K562 (cell line): Measurements from ENCODE around the gene CTCF. TPM values are rescaled to one million over a fixed set of nuclear protein-coding genes. Genes with fewer than 3 reads are reported as not detected.

Experiments used
- ATAC-seq: fragments of 200-7000 bp; cut with Tn5 transposase; 3 replicates; pipeline ENCODE4 v1.9.1; 2020; ENCODE audit warnings: moderate library complexity
- BruUV-seq: library from RNA; stranded (reverse); fragments of 400-500 nt; replicated peaks from 2 replicates; lab custom pipeline; 2021; lab: Mats Ljungman, UMichigan
- CTCF ChIA-PET: fragments of 300-600 bp; formaldehyde crosslinking; extraction: SDS; loops from one replicate; lab custom pipeline; 2021; ENCODE audit warnings: low intra/inter-chr PET ratio; lab: Yijun Ruan, JAX
- POLR2A ChIA-PET: fragments of 300-600, 350-650 bp; sonication (Branson Sonifier 250); formaldehyde crosslinking; extraction: SDS; loops from one replicate; lab custom pipeline; 2021; ENCODE audit warnings: antibody characterized with exemption, inconsistent platforms; lab: Yijun Ruan, JAX
- DNase-seq, 4 experiments: peaks; one replicate each; pipeline versions ENCODE4 v3.0.0 to v3.0.0-alpha.2; 2011 to 2018; ENCODE audit warnings: low spot score in 3 of 4, mixed read lengths in 3 of 4; ENCODE audit errors: extremely low read depth in 1 of 4
- FAIRE-seq: peaks from 2 replicates; lab custom pipeline; 2011; peaks lifted over from hg19 to GRCh38; lab: Jason Lieb, UNC
- H2AFZ ChIP-seq: 2 replicates; pipeline ENCODE4 v1.6.0; 2011; ENCODE audit warnings: low read depth, low read length, control low read depth, inconsistent platforms
- H3K27ac ChIP-seq: fragments of 200-600 bp; 3 replicates; pipeline ENCODE4 v1.8.0; 2011; ENCODE audit warnings: low read depth, mild to moderate bottlenecking, control low read depth, inconsistent platforms, low read length, moderate library complexity, mixed read lengths; ENCODE audit errors: extremely low read depth
- H3K27me3 ChIP-seq, 2 experiments: fragments of 300-600 bp in 1 of 2; 2 replicates in 1 of 2; 3 replicates in 1 of 2; pipeline versions ENCODE4 v1.6.0 to v1.8.0; 2011; ENCODE audit warnings: inconsistent platforms in 2 of 2, low read length in 2 of 2, mild to moderate bottlenecking in 1 of 2, mixed read lengths in 1 of 2, moderate library complexity in 1 of 2; ENCODE audit not compliant: control insufficient read depth in 2 of 2, insufficient read depth in 2 of 2
- H3K36me3 ChIP-seq: fragments of 300-600 bp; 3 replicates; pipeline ENCODE4 v1.8.0; 2011; ENCODE audit warnings: mild to moderate bottlenecking, low read length, inconsistent platforms; ENCODE audit not compliant: control insufficient read depth, insufficient read depth
- H3K4me1 ChIP-seq, 2 experiments: fragments of 200-600 bp in 1 of 2; replicated peaks in 1 of 2; 2 replicates in 1 of 2; 3 replicates in 1 of 2; pipeline versions ENCODE4 v1.5.1 to v1.8.0; 2011; ENCODE audit warnings: inconsistent platforms in 2 of 2, low read length in 2 of 2, mild to moderate bottlenecking in 1 of 2, mixed read lengths in 1 of 2, moderate library complexity in 1 of 2; ENCODE audit not compliant: control insufficient read depth in 2 of 2, insufficient read depth in 2 of 2
- H3K4me2 ChIP-seq: 2 replicates; pipeline ENCODE4 v1.6.1; 2011; ENCODE audit warnings: low read length, control low read depth, inconsistent platforms, mixed read lengths; ENCODE audit not compliant: insufficient read depth
- H3K4me3 ChIP-seq: fragments of 200-600 bp; sonication (generic), shearing (Covaris generic); 2 replicates; pipeline ENCODE4 v1.5.1; 2016; ENCODE audit warnings: control low read depth, inconsistent platforms
- H3K79me2 ChIP-seq: fragments of 200-600 bp; 3 replicates; pipeline ENCODE4 v1.8.0; 2011; ENCODE audit warnings: low read length, inconsistent platforms; ENCODE audit not compliant: control insufficient read depth, insufficient read depth
- H3K9ac ChIP-seq, 2 experiments: 2 replicates each; pipeline versions ENCODE4 v1.6.0 to v1.6.1; 2011; ENCODE audit warnings: low read depth in 2 of 2, low read length in 2 of 2, control low read depth in 1 of 2, inconsistent platforms in 1 of 2, mild to moderate bottlenecking in 1 of 2, mixed read lengths in 1 of 2; ENCODE audit not compliant: insufficient read depth in 1 of 2
- H3K9me1 ChIP-seq: one replicate; pipeline ENCODE4 v1.6.0; 2011; ENCODE audit warnings: inconsistent platforms, mild to moderate bottlenecking, low read length, moderate library complexity; ENCODE audit not compliant: control insufficient read depth, insufficient read depth
- H3K9me3 ChIP-seq: replicated peaks from 2 replicates; pipeline ENCODE4 v1.5.1; 2011; ENCODE audit warnings: low read depth, low read length, inconsistent platforms; ENCODE audit not compliant: control insufficient read depth, insufficient read depth
- H4K20me1 ChIP-seq: replicated peaks from 2 replicates; pipeline ENCODE4 v1.6.1; 2011; ENCODE audit warnings: low read length, inconsistent platforms, mixed read lengths; ENCODE audit not compliant: control insufficient read depth, insufficient read depth
- SIN3A ChIP-seq, 2 experiments: fragments of 150-350 bp in 1 of 2; IDR thresholded peaks; 2 replicates each; pipeline ENCODE4 v1.6.1; 2011 to 2016; ENCODE audit warnings: borderline replicate concordance in 2 of 2, low read depth in 2 of 2, low read length in 2 of 2, mild to moderate bottlenecking in 2 of 2, moderate library complexity in 2 of 2; ENCODE audit not compliant: control insufficient read depth in 1 of 2
- WGBS: fragments of 100-300 bp; shearing (Covaris generic); methylation state at CpG from one replicate; pipeline ENCODE4 v1.1.6; 2016; ENCODE audit warnings: low coverage, mixed read lengths; ENCODE audit not compliant: insufficient coverage; ENCODE audit errors: missing lambda C conversion rate; 5-methylcytosine and 5-hydroxymethylcytosine counted together
- in situ Hi-C: fragments of 300-500 bp; cut with MboI; formaldehyde crosslinking; loops from 4 replicates; pipeline ENCODE4 v1.15.0; 2018; ENCODE audit warnings: inconsistent platforms, mixed read lengths
- intact Hi-C: fragments of 100-400 bp; cut with micrococcal nuclease; formaldehyde crosslinking; loops from 2 replicates; pipeline ENCODE4 v1.14.2; 2022
- polyA plus RNA-seq, 8 experiments: library from polyadenylated mRNA; depleted of rRNA in 4 of 8; stranded (reverse) in 5 of 8; unstranded in 3 of 8; fragments of >200 nt; fragmentation: Nextera tagmentation in 2 of 8; fragmentation: Illumina TruSeq in 1 of 8; extraction: Ambion mirVana in 2 of 8; extraction: Trizol in 1 of 8; gene quantifications; 2 replicates each; pipeline versions ENCODE4 v1.2.1 to v1.2.3, GENCODE V29; 2011 to 2014; ENCODE audit warnings: inconsistent platforms in 1 of 8, missing spikeins in 1 of 8
- total RNA-seq, 7 experiments: library from RNA; depleted of rRNA in 6 of 7; stranded (reverse); fragments of >200 nt in 6 of 7; fragmentation: Illumina TruSeq in 2 of 7; extraction: Trizol in 2 of 7; gene quantifications; 2 replicates each; pipeline versions ENCODE4 v1.2.1 to v1.2.3, GENCODE V29; 2011 to 2021; ENCODE audit warnings: low replicate concordance in 1 of 7
- TF ChIP-seq, protein P1 (sequence below), 2 experiments: IDR thresholded peaks; 2 replicates each; pipeline ENCODE4 v1.6.1; 2011; ENCODE audit warnings: borderline replicate concordance in 1 of 2, control low read depth in 1 of 2, low read depth in 1 of 2, low read length in 1 of 2, mild to moderate bottlenecking in 1 of 2, mixed read lengths in 1 of 2, moderate library complexity in 1 of 2; ENCODE audit not compliant: insufficient read depth in 1 of 2, insufficient read length in 1 of 2, poor library complexity in 1 of 2, severe bottlenecking in 1 of 2; ENCODE audit errors: extremely low read depth in 1 of 2
- TF ChIP-seq, protein P2 (sequence below), 2 experiments: fragments of 450-650 bp; IDR thresholded peaks; 2 replicates each; pipeline ENCODE4 v1.6.1; 2016

Gene CTCF
- total and polyA plus RNA-seq, 9 of the 15 experiments (the other 6 are each of a cell fraction or from before 2014, with no cell fraction given): 7.8 to 49.2 (median 33.9) TPM

DNA sequence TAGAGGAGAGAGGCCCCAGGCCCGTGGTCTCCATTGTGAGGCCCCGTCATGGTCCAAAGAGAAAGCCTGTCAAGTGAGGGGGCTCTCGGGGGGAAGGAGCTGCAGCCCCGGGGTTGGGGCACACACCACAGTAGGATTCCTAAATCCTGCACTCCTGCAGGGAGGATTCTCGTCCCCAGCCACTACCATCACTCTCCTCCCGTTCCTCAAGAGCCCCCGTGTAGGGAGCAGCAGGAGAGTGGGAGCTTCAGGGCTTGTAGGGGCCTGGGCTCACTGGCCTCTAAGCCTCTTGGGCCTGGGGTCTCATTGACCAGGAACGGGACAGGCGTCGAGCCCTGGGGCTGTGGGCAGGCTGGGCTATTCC is 105.1 kb downstream of the CTCF start:
- 0 out of 2 replicates have a peak overlapping the region, but pooled peaks have one; percentile 74 for H3K4me2 ChIP-seq
- intact Hi-C loops (loop anchor here (2.0 kb wide), 1 partner anchor 105 kb away; the partner anchor contains the start of gene CTCF), in situ Hi-C loops (loop anchor here (5.0 kb wide), 1 partner anchor 260 kb away; no protein-coding TSS in a partner anchor)
- H3K4me3 ChIP-seq: no peak overlapping the region
- no peak overlapping the region for H3K27ac ChIP-seq
- no TSS peak for BruUV-seq
- H3K9me3 ChIP-seq: no peaks in the 10 kb centered on the region
- H3K27me3 ChIP-seq: no peaks in the 10 kb centered on the region
- 75% methylated on average over 9 of the region's 10 CpGs for WGBS
- H3K4me1 ChIP-seq: peaks cover 14 to 40% of the 10 kb centered on the region in 2 experiments
- peaks cover 3% of the 10 kb centered on the region; the same call in 1 of the 3 replicates for H3K79me2 ChIP-seq
- ChIA-PET POLR2A (interaction anchor here (0.6 to 1.1 kb wide), 4 partner anchors 9 to 526 kb away, joined by 3 to 4 read pairs (median 3); no protein-coding TSS in a partner anchor), CTCF (interaction anchor here (1.8 to 3.0 kb wide), 3 partner anchors 105 to 174 kb away, joined by 8 to 25 read pairs (median 10); partner anchors contain the start of gene CTCF)
- no peaks in the 10 kb centered on the region for H3K9me1 ChIP-seq
- H3K36me3 ChIP-seq: peaks cover 7% of the 10 kb centered on the region; the same call in 2 of the 3 replicates
- FAIRE-seq (no peak), DNase-seq (no peak), ATAC-seq (no peak)
- TF ChIP-seq, protein P1, sequence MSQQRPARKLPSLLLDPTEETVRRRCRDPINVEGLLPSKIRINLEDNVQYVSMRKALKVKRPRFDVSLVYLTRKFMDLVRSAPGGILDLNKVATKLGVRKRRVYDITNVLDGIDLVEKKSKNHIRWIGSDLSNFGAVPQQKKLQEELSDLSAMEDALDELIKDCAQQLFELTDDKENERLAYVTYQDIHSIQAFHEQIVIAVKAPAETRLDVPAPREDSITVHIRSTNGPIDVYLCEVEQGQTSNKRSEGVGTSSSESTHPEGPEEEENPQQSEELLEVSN (IDR thresholded peaks at IDR 0.05; ENCODE audit: borderline replicate concordance in 1 of 2, extremely low read depth in 1 of 2, insufficient read depth in 1 of 2, insufficient read length in 1 of 2, low read depth in 1 of 2, low read length in 1 of 2, poor library complexity in 1 of 2, severe bottlenecking in 1 of 2): peak in 1 of 2 experiments; percentile 9
- 0 out of 4 replicates have a peak, but pooled peaks of 1 of the 2 experiments have one; percentile 20 for TF ChIP-seq SIN3A (IDR thresholded peaks at IDR 0.05; ENCODE audit: borderline replicate concordance in 2 of 2, control insufficient read depth in 1 of 2, low read depth in 2 of 2, low read length in 2 of 2)
- TF ChIP-seq, protein P2, sequence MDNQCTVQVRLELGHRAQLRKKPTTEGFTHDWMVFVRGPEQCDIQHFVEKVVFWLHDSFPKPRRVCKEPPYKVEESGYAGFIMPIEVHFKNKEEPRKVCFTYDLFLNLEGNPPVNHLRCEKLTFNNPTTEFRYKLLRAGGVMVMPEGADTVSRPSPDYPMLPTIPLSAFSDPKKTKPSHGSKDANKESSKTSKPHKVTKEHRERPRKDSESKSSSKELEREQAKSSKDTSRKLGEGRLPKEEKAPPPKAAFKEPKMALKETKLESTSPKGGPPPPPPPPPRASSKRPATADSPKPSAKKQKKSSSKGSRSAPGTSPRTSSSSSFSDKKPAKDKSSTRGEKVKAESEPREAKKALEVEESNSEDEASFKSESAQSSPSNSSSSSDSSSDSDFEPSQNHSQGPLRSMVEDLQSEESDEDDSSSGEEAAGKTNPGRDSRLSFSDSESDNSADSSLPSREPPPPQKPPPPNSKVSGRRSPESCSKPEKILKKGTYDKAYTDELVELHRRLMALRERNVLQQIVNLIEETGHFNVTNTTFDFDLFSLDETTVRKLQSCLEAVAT (IDR thresholded peaks at IDR 0.05): no peak
- H3K9ac ChIP-seq: peak overlapping the region in 1 of 2 experiments; percentile 95; a peak in 1 of 4 replicates
- H2AFZ ChIP-seq: peak overlapping the region; percentile 99
- peaks cover 2% of the 10 kb centered on the region; the same call in 1 of the 2 replicates for H4K20me1 ChIP-seq
